GM12875 (cell line): ENCODE measurements around the gene TRIP13.

ENCODE experiments used
- H3K4me3 ChIP-seq: one replicate; pipeline ENCODE4 v1.5.1; 2011; ENCODE audit warnings: low read depth, low read length, control low read depth
- CTCF ChIP-seq: IDR thresholded peaks from 2 replicates; pipeline ENCODE4 v1.5.1; 2011; ENCODE audit warnings: low read depth, mild to moderate bottlenecking, control low read depth, inconsistent platforms, low read length, moderate library complexity, borderline replicate concordance; ENCODE audit not compliant: insufficient read depth

Gene TRIP13

GRCh38 chr5:865771-866170 lies 26.9 kb upstream of the TRIP13 start:
- TF ChIP-seq CTCF: no peak
- H3K4me3 ChIP-seq: no peak overlapping the region

DNA sequence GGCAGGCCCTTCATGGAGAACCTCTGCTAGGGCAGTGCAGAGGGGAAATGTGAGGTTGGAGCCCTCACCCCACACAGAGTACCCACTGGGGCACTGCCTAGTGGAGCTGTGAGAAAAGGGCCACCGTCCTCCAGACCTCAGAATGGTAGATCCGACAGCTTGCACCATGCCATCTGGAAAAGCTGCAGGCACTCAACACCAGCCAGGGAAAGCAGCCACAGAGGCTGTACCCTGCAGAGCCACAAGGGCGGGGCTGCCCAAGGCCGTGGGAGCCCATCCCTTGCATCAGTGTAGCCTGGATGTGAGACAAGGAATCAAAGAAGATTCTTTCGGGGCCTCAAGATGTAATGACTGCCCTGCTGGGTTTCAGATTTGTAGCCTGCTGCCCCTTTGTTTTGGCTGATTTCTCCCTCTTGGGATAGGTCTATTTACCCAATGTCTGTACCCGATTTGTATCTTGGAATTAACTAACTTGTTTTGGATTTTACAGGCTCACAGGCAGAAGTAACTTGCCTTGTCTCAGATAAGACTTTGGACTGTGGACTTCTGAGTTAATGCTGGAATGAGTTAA lies 25.3 kb upstream of the TRIP13 start:
- H3K4me3 ChIP-seq: no peak overlapping the region
- no peak for TF ChIP-seq CTCF

DNA sequence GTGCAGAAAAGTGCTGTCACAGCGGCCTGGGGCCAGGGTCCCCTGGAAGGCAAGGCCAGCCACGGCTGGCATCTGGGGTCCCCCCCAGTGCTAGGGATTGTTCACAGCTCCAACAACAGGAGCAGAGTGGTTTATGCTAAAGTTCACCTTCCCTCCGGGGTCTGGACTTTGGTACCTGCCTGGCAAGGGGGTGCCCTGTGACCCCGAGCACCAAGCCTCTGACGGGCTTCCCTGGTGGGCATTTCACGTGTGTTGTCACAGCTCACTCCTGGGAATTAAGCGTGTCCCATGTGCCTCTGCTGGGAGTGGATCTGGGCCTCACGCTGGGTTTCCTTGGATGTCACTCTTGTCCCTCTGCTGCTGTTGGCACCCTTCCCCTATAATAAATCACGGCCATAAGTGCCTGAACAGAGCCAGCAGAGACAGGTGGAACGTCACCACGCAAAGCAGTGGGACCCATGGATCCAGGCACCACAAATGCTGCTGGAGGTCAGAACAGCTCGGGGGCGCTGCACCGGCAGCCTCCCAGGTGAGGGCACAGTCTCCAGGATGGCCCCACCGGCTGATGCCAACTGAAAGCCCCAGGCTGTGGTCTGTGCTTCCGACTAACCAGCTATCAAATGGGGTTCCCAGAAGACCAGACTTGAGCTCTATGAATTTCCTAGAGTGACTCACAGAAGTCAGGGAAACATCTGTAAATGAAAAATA lies 24.1 kb upstream of the TRIP13 start:
- no peak for TF ChIP-seq CTCF
- H3K4me3 ChIP-seq: no peak overlapping the region

DNA sequence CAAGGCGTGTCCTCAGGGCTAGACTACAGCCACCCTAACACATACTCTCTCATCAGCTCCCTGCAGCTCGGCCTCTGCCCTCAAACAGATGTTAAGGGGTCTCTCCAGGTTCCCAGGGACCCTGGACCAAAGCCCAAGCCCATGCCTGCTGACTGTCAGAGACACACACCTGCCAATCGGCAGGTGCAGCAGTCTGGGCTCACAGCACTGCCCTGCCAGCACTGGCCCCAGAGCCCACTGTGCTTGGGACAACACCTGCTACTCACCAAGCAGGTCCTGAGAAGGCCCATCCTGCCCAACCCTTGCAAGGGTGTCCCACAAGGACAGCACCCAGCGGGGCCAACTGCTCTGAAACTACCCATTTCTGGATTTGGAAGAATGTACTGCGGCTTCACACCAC lies 21.7 kb upstream of the TRIP13 start:
- H3K4me3 ChIP-seq: no peak overlapping the region
- TF ChIP-seq CTCF: no peak

GRCh38 chr5:871596-872298 lies 20.9 kb upstream of the TRIP13 start:
- H3K4me3 ChIP-seq: no peak overlapping the region
- TF ChIP-seq CTCF: no peak

DNA sequence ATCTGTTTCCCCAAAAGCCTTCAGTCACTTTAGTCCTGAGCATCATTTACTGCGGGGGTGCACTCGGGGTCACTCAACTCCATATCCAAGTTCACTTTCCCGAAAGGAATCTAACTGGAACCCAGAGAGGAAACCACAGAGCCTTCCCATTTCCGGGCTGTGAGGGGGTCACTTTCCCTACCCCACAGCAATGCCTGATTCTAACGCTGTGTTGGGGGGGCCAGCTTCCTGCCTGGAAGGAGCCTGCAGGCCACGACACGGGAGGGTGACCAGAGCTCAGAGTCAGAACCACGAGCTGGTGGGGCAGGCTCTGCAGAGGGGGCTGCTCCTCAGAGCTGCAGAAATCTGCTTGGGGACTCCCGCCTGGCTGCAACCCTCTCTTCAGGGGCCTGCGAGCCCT lies 20.4 kb upstream of the TRIP13 start:
- no peak for TF ChIP-seq CTCF
- H3K4me3 ChIP-seq: no peak overlapping the region

DNA sequence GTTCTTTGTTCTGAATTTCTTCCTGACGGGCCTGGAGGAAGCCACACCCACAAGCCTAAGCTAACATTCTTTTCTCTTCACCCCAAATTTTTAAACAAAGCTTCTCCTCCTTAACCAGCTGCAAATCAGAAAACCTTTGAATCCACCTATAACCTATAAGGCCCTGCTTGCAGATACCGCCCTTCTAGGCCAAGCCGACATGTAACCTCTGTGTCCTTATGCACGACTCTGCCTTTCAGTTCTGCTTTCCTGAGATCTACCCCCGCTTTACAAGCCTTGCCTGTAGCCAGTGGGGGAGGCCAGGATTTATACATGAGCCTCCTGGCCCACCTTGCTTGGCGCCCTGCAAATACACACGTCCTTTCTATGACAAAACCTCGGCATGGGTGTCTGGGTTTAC lies 19.4 kb upstream of the TRIP13 start:
- TF ChIP-seq CTCF: no peak
- no peak overlapping the region for H3K4me3 ChIP-seq
